Brain pericyte (primary cell): ENCODE results near the gene C2CD2.

Experiments used
- DNase-seq: peaks from one replicate; pipeline ENCODE4 v3.0.0-alpha.2; 2012; ENCODE audit warnings: low read depth, low spot score

The C2CD2 gene

DNA sequence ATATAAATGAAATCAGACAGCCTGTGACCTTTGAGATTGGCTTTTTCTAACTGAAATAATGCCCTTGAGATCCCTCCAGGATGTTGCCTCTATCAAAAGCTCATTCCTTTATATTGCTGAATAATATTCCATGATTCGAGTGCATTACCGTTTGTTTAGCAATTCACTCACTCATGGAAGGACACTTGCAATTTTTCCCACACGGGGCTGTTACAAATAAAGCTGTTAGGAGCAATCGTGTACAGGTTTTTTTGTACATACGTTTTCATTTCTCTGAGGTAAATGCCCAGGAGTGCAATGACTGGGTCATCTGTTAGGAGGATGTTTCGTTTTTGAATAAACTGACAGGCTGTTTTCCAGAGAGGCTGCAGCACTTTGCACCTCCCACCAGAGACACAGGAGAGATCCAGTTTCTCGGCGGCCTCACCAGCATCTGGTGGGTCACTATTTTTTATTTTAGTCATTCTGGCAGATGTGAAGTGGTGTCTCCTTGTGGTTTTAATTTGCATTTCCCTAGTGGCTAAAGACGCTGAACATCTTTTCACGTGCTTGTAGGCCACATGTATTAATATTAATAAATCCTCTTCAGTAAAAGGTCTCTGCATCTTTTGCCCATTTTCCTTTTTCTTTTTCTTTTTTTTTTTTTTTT lies 85.6 kb downstream of the C2CD2 start:
- no peak for DNase-seq

DNA sequence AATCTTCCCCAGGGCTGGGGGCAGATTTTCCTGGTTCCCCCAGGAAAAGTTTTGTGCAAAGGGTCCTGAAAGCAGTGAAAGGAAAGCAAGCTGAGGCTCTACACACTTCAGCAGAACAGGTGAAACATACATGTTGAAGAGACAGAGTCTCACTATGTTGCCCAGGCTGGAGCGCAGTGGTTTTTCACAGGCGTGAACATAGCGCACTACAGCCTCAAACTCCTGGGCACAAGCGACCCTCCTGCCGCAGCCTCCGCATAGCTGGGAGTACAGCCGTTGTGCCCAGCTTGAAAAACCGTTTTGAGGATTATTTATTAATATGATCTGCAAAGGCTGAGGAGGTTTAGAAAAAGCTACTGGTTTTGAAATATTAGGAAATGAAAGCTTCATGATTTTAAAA lies 86.5 kb downstream of the C2CD2 start:
- DNase-seq: no peak

DNA sequence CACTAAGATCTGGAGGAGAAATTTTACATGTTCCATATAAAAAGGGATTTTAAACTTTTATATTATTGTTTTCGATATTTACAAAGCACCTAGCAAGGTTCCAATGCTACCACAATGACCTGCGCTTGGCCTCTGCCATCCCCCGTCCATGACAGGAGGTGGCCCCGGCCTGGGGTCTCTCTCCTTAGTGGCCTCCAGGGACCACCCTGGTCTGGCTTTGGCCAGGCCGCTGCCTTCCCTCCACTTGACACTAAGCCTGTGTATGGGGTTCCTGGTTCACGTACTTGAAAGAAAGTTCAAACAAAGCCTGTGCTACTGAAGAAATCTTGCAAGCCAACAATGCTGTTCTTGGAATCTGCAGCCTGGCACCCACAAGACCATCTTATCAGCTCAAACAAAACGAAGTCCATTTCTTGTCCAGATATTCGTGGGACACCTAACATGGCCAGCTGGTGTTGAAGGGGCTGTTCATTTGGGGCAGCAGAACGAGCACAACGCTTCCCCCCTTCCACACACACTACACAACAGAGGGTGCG lies 87.5 kb downstream of the C2CD2 start:
- DNase-seq: no peak

DNA sequence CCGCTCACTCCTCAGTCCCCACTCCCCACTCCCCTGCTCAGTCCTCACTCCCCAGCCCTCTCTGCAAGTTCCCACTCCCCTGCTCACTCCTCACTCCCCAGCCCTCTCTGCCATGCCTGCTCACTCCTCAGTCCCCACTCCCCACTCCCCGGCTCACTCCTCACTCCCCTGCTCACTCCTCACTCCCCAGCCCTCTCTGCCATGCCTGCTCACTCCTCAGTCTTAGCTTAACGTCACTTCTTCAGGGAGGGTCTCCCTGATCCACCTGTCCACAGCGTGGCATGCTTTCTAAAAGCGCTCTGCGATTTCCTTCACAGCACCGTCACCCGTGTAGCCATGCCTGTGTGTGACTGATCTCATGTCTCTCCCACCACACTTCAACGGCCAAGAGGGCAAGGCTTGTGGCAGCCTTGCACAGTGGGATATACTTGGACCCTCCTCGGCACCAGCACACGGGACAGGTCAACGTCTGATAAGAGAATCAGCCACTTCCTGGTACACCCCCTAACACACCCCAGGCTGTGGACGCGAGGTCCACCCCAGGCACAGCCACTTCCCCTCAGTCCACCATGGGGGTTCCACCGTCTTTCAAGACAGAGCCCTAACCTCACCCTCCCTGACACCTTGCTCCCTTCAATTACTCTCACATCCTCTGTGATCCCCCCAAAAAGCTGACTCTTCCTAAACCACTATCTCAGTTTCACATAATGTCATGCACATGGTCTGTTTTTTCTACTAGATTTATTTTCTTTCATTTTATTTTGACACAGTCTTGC lies 88.6 kb downstream of the C2CD2 start:
- DNase-seq: no peak

DNA sequence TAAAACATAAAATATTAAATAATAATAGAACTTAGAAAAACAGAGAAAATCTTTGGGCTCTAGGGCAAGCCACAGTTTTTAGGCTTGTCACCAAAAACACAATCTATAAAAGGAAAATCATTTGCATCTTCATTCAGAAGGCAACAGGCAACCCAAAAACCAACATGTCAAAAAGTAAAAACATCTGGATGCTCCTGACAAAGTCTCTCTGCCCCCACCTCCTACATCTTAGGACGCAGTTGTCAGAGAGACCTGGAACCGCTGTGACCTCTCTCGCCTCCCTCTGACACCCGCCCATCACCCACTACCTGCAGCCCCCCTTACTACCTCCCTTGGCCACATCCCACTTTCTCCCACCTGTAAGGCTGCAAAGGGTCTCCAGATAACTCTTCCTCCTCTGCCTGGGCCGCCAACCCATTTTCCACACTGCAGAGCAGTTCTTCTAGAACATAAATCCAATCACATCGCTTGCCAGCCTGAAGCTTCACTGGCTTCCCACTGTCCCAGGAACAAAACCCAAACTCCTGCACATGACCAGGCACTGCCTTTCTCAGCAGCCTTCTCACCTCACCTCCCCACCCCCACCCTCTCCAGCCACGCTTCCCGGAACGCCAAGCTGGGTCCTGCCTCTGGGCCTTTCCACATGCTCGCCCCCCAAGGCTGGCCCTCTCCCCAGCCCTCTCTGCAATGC lies 89.4 kb downstream of the C2CD2 start:
- no peak for DNase-seq

DNA sequence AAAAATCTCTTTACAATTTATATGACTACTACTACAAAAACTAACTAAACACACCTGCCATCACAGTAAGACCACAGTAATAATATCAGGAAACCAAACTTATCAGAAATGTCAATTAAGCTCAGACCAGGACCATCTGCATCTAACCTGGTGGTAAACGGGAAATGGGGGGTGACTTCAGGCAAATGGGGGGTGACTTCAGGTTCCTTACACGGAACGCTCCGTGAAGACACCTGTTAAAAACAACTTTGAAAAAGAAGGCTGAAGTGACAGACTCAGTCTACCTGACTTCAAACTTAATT lies 90.4 kb downstream of the C2CD2 start:
- DNase-seq: no peak

DNA sequence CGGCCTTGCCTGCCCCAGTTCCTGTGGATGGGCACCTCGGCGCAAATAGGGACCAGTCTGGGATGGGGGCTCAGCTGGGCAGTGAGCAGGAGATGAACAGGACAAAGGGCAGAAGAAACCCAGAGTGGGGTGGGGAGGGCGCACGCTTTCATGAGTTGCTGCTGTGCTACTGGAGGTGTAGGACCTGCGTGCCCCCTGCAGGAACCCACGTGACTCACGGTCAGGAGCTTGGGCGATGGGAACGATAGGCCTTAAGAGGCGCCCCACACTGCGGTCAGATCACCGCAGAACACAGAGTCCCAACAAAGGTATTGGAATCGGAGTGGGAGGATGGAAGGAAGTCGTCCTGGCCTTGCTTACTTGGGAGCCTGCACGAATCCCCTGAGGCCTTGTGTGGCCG lies 91.8 kb downstream of the C2CD2 start:
- no peak for DNase-seq

DNA sequence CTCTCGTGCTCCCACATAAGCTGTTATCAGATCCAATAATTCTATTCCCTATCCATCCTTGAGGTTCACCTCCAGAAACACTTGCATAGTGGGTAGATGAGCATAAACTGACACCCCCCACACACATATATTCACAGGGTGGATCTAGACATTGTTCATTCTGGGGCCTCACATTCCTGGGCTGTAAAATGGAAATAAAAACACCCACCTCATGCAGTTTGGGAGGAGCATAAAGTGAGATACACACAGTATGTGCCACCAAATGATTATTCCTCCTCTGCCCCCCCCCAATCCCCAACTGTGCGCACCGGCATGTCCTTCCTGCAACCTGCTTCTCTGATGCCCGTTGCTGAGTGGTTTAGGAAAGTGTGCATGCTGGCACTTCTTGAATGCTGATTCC lies 92.6 kb downstream of the C2CD2 start:
- DNase-seq: no peak

DNA sequence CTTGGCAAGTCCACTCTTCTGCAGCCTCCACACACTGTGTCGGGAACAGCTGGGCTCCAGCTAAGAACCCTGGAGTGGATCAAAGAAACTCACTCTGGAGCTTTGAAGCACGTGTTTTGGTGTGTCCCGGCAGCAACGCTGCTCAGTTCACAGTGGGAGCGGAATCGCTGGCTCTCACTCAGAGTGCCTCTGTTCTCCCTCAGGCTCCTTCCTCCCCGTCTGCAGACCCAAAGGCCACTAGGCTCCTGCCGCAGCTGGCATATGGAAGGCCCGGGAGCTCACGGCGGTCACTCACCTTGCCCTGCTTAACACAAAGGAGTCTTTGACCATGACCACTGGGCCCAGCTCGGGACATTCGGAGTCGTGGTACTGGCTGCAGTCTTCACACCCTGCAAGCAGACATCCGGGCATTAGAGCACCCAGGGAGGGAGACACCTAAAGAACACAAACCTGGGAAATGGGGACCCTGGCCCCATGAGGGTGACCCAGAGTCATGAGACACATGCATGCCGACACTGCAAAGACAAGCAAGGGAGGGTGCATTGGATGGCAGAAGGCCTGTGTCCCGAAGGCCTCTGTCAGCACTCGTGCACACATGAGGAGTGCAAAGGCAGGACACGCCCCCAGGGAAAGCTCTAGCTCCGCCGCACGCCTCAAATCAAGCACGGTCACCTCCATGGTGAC lies 94.4 kb downstream of the C2CD2 start:
- no peak for DNase-seq

DNA sequence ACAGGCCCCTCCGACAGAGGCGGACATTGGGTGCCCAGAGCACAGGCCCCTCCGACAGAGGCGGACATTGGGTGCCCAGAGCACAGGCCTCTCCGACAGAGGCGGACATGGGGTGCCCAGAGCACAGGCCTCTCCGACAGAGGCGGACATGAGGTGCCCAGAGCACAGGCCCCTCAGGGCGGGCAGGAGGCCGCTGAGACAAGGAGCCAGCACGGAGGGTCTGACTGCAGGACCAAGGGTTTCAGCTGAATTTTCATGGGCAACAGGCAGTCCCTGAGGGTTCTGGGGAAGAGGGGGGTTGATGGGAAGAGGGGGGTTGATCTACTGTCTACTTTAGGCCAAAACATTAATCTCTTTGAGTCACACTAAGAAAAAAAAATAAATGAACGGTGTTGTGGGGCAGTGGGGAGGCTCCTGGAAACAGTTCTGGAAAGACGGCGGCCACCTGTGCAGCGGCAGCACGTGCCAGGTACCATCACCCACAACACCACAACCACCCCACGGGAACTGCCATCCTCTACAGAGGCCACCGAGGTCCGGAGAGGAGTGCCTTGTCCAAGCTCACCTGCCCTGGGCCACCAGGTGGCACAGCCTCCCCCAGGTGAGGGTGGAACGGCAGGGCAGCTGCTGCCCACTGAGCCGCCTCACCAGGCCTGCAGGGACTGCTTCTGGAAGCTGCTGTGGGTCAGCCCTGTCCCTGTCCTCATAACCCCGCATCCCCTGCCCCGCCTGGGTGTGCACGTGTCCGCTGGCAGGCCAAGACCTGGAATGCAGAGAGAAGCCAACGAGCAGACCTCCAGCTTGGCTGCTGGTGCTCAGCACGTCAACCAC lies 95.1 kb downstream of the C2CD2 start:
- no peak for DNase-seq

DNA sequence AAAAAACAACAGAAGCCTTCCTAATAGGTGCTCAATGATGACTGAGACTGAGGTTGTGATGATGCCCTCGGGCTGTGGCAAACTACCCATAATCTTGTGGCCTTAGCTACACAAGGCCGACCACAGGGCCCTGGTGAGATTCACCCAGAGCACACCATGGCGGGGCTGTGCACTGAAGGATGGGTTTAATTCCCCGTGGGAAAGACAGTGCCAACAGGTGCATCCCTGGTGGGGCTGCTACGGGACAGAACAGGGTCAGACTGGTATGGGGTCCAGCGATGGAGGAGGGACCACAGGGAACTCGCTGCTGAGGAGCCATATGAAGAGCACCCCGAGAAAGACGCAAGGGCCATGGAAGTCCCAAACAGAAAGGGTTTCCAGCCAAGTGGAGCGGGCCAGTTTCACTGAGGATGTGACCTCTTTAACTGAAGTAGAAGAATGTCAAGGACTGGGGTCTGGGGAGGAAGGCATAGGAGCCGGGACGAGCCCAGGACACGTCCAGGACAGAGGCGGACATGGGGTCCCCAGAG lies 96.0 kb downstream of the C2CD2 start:
- DNase-seq: no peak

DNA sequence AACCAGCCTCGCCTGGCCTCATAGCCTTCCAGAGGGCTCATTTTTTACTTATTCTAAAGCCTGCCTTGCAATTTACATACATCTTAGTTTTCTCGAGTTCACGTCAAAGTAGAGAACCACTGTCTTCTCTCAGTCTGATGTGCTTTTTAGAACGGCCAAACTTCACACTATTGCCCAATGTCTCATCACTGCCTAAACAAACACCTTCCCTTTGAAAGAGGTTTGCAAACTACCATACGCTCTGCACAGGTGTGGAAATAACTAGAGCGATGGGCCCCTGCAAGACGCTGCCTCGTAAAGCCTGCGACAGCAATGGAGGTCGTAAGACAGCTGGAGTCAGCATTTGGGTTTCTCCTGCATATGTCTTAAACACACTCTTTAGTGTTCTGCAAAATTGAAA lies 97.2 kb downstream of the C2CD2 start:
- DNase-seq: no peak

DNA sequence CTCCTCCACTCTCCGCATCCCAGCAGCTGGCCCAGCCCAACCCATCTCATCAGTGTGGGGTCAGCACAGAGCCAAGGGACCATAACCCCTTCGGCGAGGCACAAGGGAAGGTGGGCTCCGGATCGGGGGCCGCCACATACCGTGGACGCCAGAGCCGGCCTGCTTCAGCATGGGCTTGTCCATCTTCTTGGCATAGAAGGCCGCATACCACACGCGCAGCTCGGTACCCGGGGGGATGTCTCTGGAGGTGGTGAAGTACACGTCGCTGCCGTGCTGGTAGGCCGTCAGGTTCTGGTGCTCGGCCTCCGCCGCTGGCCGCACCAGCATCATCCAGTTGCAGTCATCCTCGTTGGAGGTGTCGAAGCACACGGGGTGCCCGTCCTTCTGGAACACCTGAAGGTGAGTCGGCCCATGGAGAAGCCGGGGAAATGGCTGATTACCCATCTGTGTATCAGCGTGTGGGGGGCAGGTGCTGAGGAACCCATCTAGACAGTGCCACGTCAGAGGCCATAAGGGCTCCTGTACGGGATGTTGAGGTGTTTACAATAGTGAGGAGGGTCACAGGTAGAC lies 99.3 kb downstream of the C2CD2 start:
- DNase-seq: no peak

DNA sequence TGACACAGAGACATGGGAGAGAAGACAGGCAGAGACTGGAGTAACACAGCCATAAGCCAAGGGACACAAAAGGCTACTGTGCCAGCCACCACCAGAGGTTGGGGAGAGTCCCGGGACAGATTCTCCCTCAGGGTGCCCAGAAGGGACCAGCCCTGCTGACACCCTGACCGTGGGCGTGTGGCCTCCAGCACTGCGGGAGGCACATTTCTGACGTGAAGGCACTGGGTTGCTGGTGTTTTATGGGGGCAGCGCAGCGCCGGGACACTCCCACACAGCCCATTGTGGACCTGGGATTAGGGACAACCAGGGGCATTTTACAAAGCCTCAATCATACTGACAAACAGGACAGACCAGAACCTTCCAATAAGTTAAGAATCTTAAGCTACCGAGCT lies 100.9 kb downstream of the C2CD2 start:
- no peak for DNase-seq

DNA sequence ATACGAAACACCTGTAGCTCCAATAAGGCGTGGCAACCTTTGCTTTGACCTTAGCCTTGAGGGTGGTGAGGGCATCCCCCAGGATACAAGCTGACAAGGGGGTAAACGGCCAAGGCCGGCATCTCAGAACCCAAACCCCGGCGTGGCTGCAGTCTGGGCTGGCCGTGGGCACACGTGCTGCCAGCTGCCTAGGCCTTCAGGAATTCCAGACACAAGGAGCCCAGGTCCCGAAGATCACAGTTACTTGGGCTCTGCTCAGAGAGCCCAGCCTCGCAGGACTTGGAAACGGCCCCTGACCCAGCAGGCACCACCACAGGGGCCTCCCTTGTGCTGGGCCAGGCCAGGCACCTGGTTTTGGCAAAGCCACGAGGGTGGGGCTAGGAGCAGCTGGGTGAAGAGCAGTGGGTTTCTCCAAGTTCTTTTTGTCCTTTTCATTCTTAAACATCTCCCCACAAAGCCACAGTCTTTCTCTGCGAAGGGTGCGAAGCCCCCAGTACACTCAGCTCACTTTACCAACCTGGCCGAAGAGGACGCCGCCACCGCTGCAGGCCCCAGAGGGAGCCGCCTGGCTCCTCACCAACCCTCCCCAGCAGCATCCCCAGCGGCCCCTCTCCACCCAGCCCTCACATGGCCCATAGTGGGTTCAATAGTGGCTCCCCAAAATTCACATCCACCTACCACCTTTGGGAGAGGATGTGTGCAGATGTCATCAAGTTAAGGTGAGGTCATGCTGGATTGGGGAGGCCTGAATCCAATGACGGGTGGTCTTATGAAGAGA lies 101.5 kb downstream of the C2CD2 start:
- DNase-seq: no peak

DNA sequence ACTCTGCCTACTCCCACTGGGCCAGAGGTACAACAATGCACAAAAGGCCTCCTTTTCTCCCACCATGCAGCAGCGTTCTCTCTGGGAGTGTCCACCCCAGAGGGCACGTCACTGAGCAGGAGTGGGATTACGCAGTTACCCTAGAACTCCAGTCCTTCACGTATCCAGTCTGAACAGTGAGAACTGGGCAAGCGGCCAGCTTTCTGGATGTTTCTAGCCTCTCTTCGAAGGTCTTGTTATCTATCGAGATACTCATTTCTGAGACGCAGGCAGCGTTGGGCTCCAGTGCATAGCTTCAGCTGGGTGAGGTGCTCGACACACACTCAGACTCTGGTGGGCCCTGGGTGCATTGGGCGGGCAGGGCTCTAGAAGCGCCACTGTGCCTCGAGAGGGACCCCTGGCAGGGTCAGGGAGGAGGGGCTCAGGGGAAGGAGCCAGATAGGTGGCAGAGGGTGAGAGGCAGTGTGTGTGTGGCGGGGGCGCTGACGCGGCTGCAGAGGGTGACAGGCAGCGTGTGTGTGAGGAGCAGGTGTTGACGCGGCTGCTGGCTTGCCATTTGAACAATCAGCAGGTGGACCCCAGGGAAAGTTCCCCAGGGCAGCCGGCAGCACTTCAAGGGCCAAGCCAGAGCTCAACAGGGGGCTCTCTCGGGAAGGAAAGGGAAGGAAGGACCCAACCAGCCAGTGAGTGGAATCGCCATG lies 102.6 kb downstream of the C2CD2 start:
- DNase-seq: no peak

DNA sequence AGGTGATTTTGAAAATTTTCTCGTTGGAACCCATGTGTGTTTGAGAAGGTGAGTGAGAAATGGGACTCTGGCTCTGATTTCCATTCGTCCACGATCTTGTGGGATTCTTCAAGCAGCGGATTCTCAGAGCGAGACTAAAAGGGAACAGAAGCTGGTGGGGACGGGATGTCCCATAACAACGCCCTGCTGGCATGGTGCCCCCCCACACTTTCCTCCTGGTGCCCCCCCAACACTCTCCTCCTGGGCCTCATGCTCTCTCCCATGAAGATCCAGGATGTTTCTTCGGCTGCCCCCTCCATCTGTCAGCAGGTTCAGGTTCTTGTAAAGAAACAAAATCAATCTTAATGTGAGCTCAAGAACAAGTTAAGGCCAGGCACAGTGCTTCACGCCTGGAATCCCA lies 103.7 kb downstream of the C2CD2 start:
- DNase-seq: no peak

DNA sequence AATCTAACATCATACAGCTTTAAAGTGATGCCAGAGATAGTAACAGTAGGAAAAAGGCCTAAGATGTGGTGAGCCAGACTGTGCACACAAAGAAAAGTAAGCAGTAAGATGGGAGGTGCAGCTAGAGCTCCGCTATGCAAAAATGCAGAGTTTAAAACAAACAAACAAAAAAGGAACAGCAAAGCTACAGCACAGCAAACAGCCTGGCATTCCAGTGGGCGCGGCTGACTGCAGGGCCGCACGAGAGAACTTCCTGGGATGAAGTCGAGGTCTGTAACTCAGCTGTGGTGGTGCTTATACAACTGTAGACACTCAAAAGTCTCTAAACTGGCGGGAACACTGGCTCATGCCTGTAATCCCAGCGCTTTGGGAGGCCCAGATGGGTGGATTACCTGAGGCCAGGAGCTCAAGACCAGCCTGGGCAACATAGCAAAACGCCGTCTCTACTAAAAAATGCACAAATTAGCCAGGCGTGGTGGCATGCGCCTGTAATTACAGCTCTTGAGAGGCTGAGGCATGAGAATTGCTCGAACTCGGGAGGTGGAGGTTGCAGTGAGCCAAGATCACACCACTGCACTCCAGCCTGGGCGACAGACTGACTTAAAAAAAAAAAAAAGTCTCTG lies 104.7 kb downstream of the C2CD2 start:
- no peak for DNase-seq

DNA sequence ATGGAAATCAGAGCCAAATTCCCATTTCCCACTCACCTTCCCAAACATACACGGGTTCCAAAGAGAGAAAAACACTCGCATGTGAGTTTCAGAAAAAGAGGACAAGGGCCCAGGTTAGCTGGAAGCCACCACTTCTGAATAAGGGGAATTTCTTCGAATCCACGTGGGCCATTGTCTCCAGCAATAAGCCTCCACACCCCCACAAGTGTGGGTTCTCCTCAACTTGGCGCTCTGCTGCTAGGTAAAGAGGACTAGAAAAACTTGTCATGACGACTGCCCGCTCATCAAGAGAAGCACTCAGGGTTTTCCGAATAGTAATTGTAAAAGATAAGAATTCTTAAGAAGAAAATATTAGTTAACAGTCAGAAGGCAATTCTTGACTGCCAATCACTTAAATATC lies 105.3 kb downstream of the C2CD2 start:
- no peak for DNase-seq
